Heart left ventricle (tissue), 16 donors: ENCODE measurements around the gene OBSL1. TPM values are rescaled to one million over a fixed set of nuclear protein-coding genes. Genes with fewer than 3 reads are reported as not detected.

Source experiments
- ATAC-seq, 4 donors: fragments of 200-7000 bp; cut with Tn5 transposase; one replicate each; pipeline ENCODE4 v1.9.1; 2020 to 2022; ENCODE audit warnings: moderate library complexity in 4 of 4, mild to moderate bottlenecking in 3 of 4, moderate number of reproducible peaks in 1 of 4
- DNase-seq, 5 donors: peaks; one replicate each; pipeline ENCODE4 v3.0.0-alpha.2; 2020
- H3K27ac ChIP-seq, 12 donors: fragments of 200-600 bp; sonication (generic) in 4 of 12; one replicate each; pipeline versions ENCODE4 v1.5.0 to v1.8.0; 2016 to 2022; ENCODE audit warnings: mild to moderate bottlenecking in 2 of 12
- H3K27me3 ChIP-seq, 9 donors: fragments of 200-600 bp; sonication (generic) in 2 of 9; one replicate each; pipeline versions ENCODE4 v1.5.1 to v1.8.0; 2016 to 2022; ENCODE audit warnings: mild to moderate bottlenecking in 3 of 9
- H3K36me3 ChIP-seq, 9 donors: fragments of 200-600 bp; sonication (generic) in 2 of 9; one replicate each; pipeline versions ENCODE4 v1.5.0 to v1.8.0; 2018 to 2022; ENCODE audit warnings: mild to moderate bottlenecking in 2 of 9
- H3K4me1 ChIP-seq, 12 donors: fragments of 200-600 bp; sonication (generic) in 4 of 12; one replicate each; pipeline versions ENCODE4 v1.5.0 to v1.8.0; 2016 to 2022; ENCODE audit warnings: mild to moderate bottlenecking in 3 of 12
- H3K4me3 ChIP-seq, 12 donors: fragments of 200-600 bp; sonication (generic) in 4 of 12; one replicate each; pipeline versions ENCODE4 v1.5.0 to v1.8.0; 2017 to 2022; ENCODE audit warnings: mild to moderate bottlenecking in 9 of 12, moderate library complexity in 4 of 12
- H3K9me3 ChIP-seq, 12 donors: fragments of 200-600 bp; sonication (generic) in 4 of 12; one replicate each; pipeline versions ENCODE4 v1.5.0 to v1.8.0; 2016 to 2022; ENCODE audit warnings: mild to moderate bottlenecking in 1 of 12
- CTCF ChIP-seq, 12 donors: fragments of 200-600 bp; sonication (generic) in 4 of 12; IDR thresholded peaks; one replicate each; pipeline versions ENCODE4 v1.5.0 to v1.8.0; 2018 to 2022; ENCODE audit warnings: antibody characterized with exemption in 12 of 12, mild to moderate bottlenecking in 5 of 12
- POLR2A ChIP-seq, 2 donors: fragments of 450-650 bp; IDR thresholded peaks; one replicate each; pipeline ENCODE4 v1.6.1; 2017; ENCODE audit warnings: antibody characterized with exemption in 2 of 2, mild to moderate bottlenecking in 2 of 2, moderate library complexity in 2 of 2
- WGBS, 4 donors: extraction: QIAGEN DNeasy Blood & Tissue Kit in 2 of 4; methylation state at CpG; one replicate each; pipeline versions ENCODE4 v1.1.5 to v1.1.7; 2013 to 2018; 5-methylcytosine and 5-hydroxymethylcytosine counted together
- intact Hi-C, 10 donors: fragments of 100-400 bp; cut with DNase I; formaldehyde crosslinking; loops; one replicate each; pipeline versions ENCODE4 v1.11.1 to v1.14.2; 2022
- polyA plus RNA-seq, 2 donors: library from polyadenylated mRNA; stranded (reverse); fragments of 200-250 nt; gene quantifications; one replicate each; pipeline ENCODE4 v1.2.3, GENCODE V29; 2013
- total RNA-seq, 9 donors: library from RNA; depleted of rRNA in 2 of 9; stranded (reverse); fragments of >200 nt in 2 of 9; fragmentation: NEBNext Ultra II Directional in 3 of 9; extraction: Animal tissue kit (Norgen Biotek cat#: 25700) in 3 of 9; gene quantifications; one replicate each; pipeline versions ENCODE4 v1.1.0 to v1.2.4, GENCODE V29; 2016 to 2023
- donor health status: ischemic (EF 13 %, LVEDD 7.1; RV severe dilation, severe dysfunction).
- donor health status: healthy with polysubstance abuse.
- donor health status: DM: no; HTN: yes; CAD: no.
- donor health status: DM: no; HTN: no; CAD: no.
- donor health status: ischemic (EF 25% LVEDD 6.9; RV normal size, moderate dysfunction).
- donor health status: ischemic (EF 25% LVEDD 5.7; RV mildly dilated, moderate dysfunction).
- donor health status: healthy.
- donor health status: DM: yes; HTN: yes; CAD: no.
- donor health status: ischemic (EF 35%, LVEDD 5.7; RV mildly dilated, moderate dysfunction).
- donor health status: nonischemic (EF 11% LVEDD 7.7; RV severe dilation, severe dysfunction).
- donor health status: DM: yes; HTN: yes; CAD: no.
- donor health status: PGD.
- donor health status: ischemic (EF 29% LVEDD 5.4; RV normal size, mild dysfunction).
- donor health status: nonischemic (EF 23%, LVEDD 6.1; RV moderate dilation, normal function).

Gene OBSL1
- total and polyA plus RNA-seq, 11 donors: 88.1 to 230 (median 177) TPM

- TF ChIP-seq CTCF (IDR thresholded peaks at IDR 0.05): peak; percentile 92 to 98 (median 95)
- no peak for TF ChIP-seq POLR2A (IDR thresholded peaks at IDR 0.05)
- DNase-seq (peak; percentile 82 to 92 (median 84)), ATAC-seq (peak; percentile 69 to 88 (median 82))
- Histone ChIP-seq H3K36me3 (no peaks in the 10 kb centered on the region), H3K27me3 (peaks cover 0 to 48% (median 11%) of the 10 kb centered on the region in 9 donors), H3K9me3 (no peaks in the 10 kb centered on the region), H3K4me1 (peaks cover 0 to 26% (median 13%) of the 10 kb centered on the region in 12 donors), H3K4me3 (peak overlapping the region in 3 of 12 donors; percentile 15 to 40 (median 26)), H3K27ac (no peak overlapping the region)
- intact Hi-C loops: loop anchor here in 9 of 10 donors (1.0 to 5.0 kb wide), 9 partner anchors 33 to 128 kb away; partner anchors contain the start of gene GMPPA (in 1 of the 9)
- WGBS, 4 donors: 10 to 20% (median 15%) methylated on average over 12 to 21 of the region's 21 CpGs
These were observed 41.0 kb downstream of the OBSL1 start for GRCh38 chr2:219530048-219530963.

- intact Hi-C loops: loop anchor here in 7 of 10 donors (5.0 kb wide), 3 partner anchors 35 to 70 kb away; no protein-coding TSS in a partner anchor
- TF ChIP-seq CTCF (IDR thresholded peaks at IDR 0.05) (no peak), POLR2A (IDR thresholded peaks at IDR 0.05) (no peak)
- Histone ChIP-seq H3K4me3 (no peak overlapping the region), H3K4me1 (peaks cover 0 to 38% (median 18%) of the 10 kb centered on the region in 12 donors), H3K27ac (no peak overlapping the region), H3K27me3 (peaks cover 5 to 74% (median 31%) of the 10 kb centered on the region in 9 donors), H3K9me3 (no peaks in the 10 kb centered on the region), H3K36me3 (no peaks in the 10 kb centered on the region)
- DNase-seq (no peak), ATAC-seq (no peak)
- WGBS, 4 donors: 60 to 74% (median 66%) methylated on average over 4 to 5 of the region's 5 CpGs
These were observed 43.9 kb downstream of the OBSL1 start for GRCh38 chr2:219527472-219527871.

- ATAC-seq (peak; percentile 51 to 69 (median 61)), DNase-seq (peak in 1 of 5 donors; percentile 54)
- Histone ChIP-seq H3K9me3 (no peaks in the 10 kb centered on the region), H3K4me3 (no peak overlapping the region), H3K27me3 (peaks cover 6 to 78% (median 31%) of the 10 kb centered on the region in 9 donors), H3K36me3 (no peaks in the 10 kb centered on the region), H3K4me1 (peaks cover 0 to 42% (median 22%) of the 10 kb centered on the region in 12 donors), H3K27ac (peak overlapping the region in 1 of 12 donors; percentile 53)
- intact Hi-C loops: loop anchor here in 7 of 10 donors (5.0 kb wide), 3 partner anchors 35 to 70 kb away; no protein-coding TSS in a partner anchor
- 30 to 47% (median 38%) methylated on average over 6 of the region's 6 CpGs for WGBS, 4 donors
- TF ChIP-seq POLR2A (IDR thresholded peaks at IDR 0.05) (no peak), CTCF (IDR thresholded peaks at IDR 0.05) (no peak)
These were observed 44.3 kb downstream of the OBSL1 start for GRCh38 chr2:219527076-219527394.
